ENCODE results near the gene GSX1. TPM values are rescaled to one million over a fixed set of nuclear protein-coding genes. Genes with fewer than 3 reads are reported as not detected.

The GSX1 gene
- total and polyA plus RNA-seq, 8 donors = not detected

GRCh38 chr13:27775943-27776342 is 16.3 kb upstream of the GSX1 start:
- WGBS, 2 donors = 27 to 37% methylated on average over 13 of the region's 13 CpGs
- H3K36me3 ChIP-seq = no peaks in the 10 kb centered on the region

GRCh38 chr13:27782151-27782550 is 10.1 kb upstream of the GSX1 start:
- no peak for ATAC-seq
- FAIRE-seq = no peak

More at GRCh38 chr13:27775943-27776342, 16.3 kb upstream of the GSX1 start:
- Histone ChIP-seq H3K4me3 (no peak overlapping the region), H3K27ac (no peak overlapping the region), H3K4me1 (no peaks in the 10 kb centered on the region), H3K9me3 (no peaks in the 10 kb centered on the region), H3K27me3 (no peaks in the 10 kb centered on the region)
- FAIRE-seq = no peak
- no peak for DNase-seq
- no peak for ATAC-seq
- intact Hi-C loops (cut with DNase I) = no loop called here
- TF ChIP-seq CTCF (IDR thresholded peaks at IDR 0.05) = no peak

GRCh38 chr13:27783111-27783510 is 9.2 kb upstream of the GSX1 start:
- WGBS, 2 donors = 33 to 43% methylated on average over 4 of the region's 4 CpGs
- Histone ChIP-seq H3K4me3 (no peak overlapping the region), H3K4me1 (no peaks in the 10 kb centered on the region), H3K27ac (no peak overlapping the region), H3K27me3 (peaks cover 0 to 3% (median 0%) of the 10 kb centered on the region in 4 donors), H3K36me3 (no peaks in the 10 kb centered on the region), H3K9me3 (no peaks in the 10 kb centered on the region)
- ATAC-seq (peak in 3 of 4 donors; percentile 65 to 73 (median 72)), DNase-seq (no peak), FAIRE-seq (no peak)
- peak in 1 of 4 donors; percentile 17 for TF ChIP-seq CTCF (IDR thresholded peaks at IDR 0.05)
- intact Hi-C loops (cut with DNase I) = no loop called here

More at GRCh38 chr13:27782151-27782550, 10.1 kb upstream of the GSX1 start:
- Histone ChIP-seq H3K4me1 (no peaks in the 10 kb centered on the region), H3K27ac (no peak overlapping the region), H3K27me3 (no peaks in the 10 kb centered on the region), H3K4me3 (no peak overlapping the region), H3K36me3 (no peaks in the 10 kb centered on the region), H3K9me3 (no peaks in the 10 kb centered on the region)
- 59 to 77% methylated on average over 5 of the region's 5 CpGs for WGBS, 2 donors
- TF ChIP-seq CTCF (IDR thresholded peaks at IDR 0.05) = no peak
- no peak for DNase-seq
- intact Hi-C loops (cut with DNase I) = no loop called here

GRCh38 chr13:27788271-27788670 is 4.0 kb upstream of the GSX1 start:
- no peak for TF ChIP-seq CTCF (IDR thresholded peaks at IDR 0.05)
- no peak overlapping the region for H3K4me3 ChIP-seq
- peaks cover 6 to 11% (median 6%) of the 10 kb centered on the region in 3 donors for H3K4me1 ChIP-seq
- ATAC-seq = no peak
- 40 to 54% methylated on average over 1 of the region's 1 CpG for WGBS, 2 donors
- H3K27me3 ChIP-seq = peaks cover 0 to 40% (median 17%) of the 10 kb centered on the region in 4 donors
- no peak for FAIRE-seq
- no peaks in the 10 kb centered on the region for H3K9me3 ChIP-seq
- intact Hi-C loops (cut with DNase I) = no loop called here
- H3K36me3 ChIP-seq = no peaks in the 10 kb centered on the region
- H3K27ac ChIP-seq = no peak overlapping the region
- DNase-seq = no peak

GRCh38 chr13:27789153-27789494 is 3.2 kb upstream of the GSX1 start:
- TF ChIP-seq CTCF (IDR thresholded peaks at IDR 0.05) = no peak
- Histone ChIP-seq H3K27me3 (peaks cover 0 to 47% (median 23%) of the 10 kb centered on the region in 4 donors), H3K9me3 (no peaks in the 10 kb centered on the region), H3K4me1 (peaks cover 6 to 11% (median 6%) of the 10 kb centered on the region in 3 donors), H3K4me3 (no peak overlapping the region), H3K36me3 (no peaks in the 10 kb centered on the region), H3K27ac (no peak overlapping the region)
- FAIRE-seq (no peak), DNase-seq (no peak), ATAC-seq (no peak)
- intact Hi-C loops (cut with DNase I) = no loop called here
- 27 to 32% methylated on average over 6 of the region's 6 CpGs for WGBS, 2 donors
